Adrenal gland (tissue), 12 donors: Measurements from ENCODE around the gene UXT. TPM values are rescaled to one million over a fixed set of nuclear protein-coding genes. Genes with fewer than 3 reads are reported as not detected.
"Not testable (repeated sequence)": the region's sequence is repeated elsewhere in the genome, so short reads cannot be mapped to it uniquely, and the experiment has no call there.

ENCODE experiments used
- DNase-seq, 7 donors: peaks; one replicate each; pipeline ENCODE4 v3.0.0-alpha.2; 2019 to 2020
- H3K27ac ChIP-seq, 5 donors: fragments of 200-600 bp; sonication (generic) in 4 of 5; 1 replicate in 3 of 5; 2 replicates in 2 of 5; pipeline versions ENCODE4 v1.5.1 to v1.8.0; 2016 to 2020; ENCODE audit warnings: mild to moderate bottlenecking in 1 of 5
- H3K27me3 ChIP-seq: fragments of 200-600 bp; 2 replicates; pipeline ENCODE4 v1.8.0; 2021
- H3K36me3 ChIP-seq, 2 donors: fragments of 200-600 bp; replicated peaks in 1 of 2; 1 replicate in 1 of 2; 2 replicates in 1 of 2; pipeline versions ENCODE4 v1.5.1 to v1.8.0; 2018 to 2022
- H3K4me1 ChIP-seq, 2 donors: fragments of 200-600 bp; replicated peaks in 1 of 2; 1 replicate in 1 of 2; 2 replicates in 1 of 2; pipeline versions ENCODE4 v1.5.1 to v1.8.0; 2018 to 2021
- H3K4me3 ChIP-seq, 4 donors: fragments of 200-600 bp; sonication (generic) in 3 of 4; one replicate each; pipeline ENCODE4 v1.5.1; 2016 to 2018
- H3K9me3 ChIP-seq, 3 donors: fragments of 200-600 bp; sonication (generic) in 1 of 3; replicated peaks in 1 of 3; 1 replicate in 2 of 3; 2 replicates in 1 of 3; pipeline versions ENCODE4 v1.5.1 to v1.8.0; 2016 to 2021
- POLR2A ChIP-seq, 2 donors: fragments of 450-650 bp; IDR thresholded peaks; one replicate each; pipeline ENCODE4 v1.6.1; 2017; ENCODE audit warnings: antibody characterized with exemption in 2 of 2, mild to moderate bottlenecking in 2 of 2, moderate library complexity in 1 of 2
- WGBS, 4 donors: extraction: QIAGEN DNeasy Blood & Tissue Kit in 2 of 4; methylation state at CpG; one replicate each; pipeline versions ENCODE4 v1.1.5 to v1.1.7; 2013 to 2017; 5-methylcytosine and 5-hydroxymethylcytosine counted together
- intact Hi-C, 2 donors: fragments of 100-400 bp; cut with DNase I; formaldehyde crosslinking; loops; one replicate each; pipeline versions ENCODE4 v1.14.1 to v1.15.0; 2022 to 2023
- polyA plus RNA-seq, 3 donors: library from polyadenylated mRNA; stranded (reverse); fragments of 200-250 nt in 2 of 3; fragments of 350-450 nt in 1 of 3; fragmentation: Illumina TruSeq in 1 of 3; extraction: RNeasy Lipid Tissue Mini Kit (QIAGEN cat#74804) in 1 of 3; gene quantifications; one replicate each; pipeline ENCODE4 v1.2.3, GENCODE V29; 2013 to 2014
- total RNA-seq, 9 donors: library from RNA; depleted of rRNA in 4 of 9; stranded (reverse); fragments of >200 nt in 4 of 9; fragments of 120-200 nt in 1 of 9; fragmentation: NEBNext Ultra II Directional in 1 of 9; extraction: Animal tissue kit (Norgen Biotek cat#: 25700) in 1 of 9; gene quantifications; one replicate each; pipeline versions ENCODE4 v1.1.0 to v1.2.4, GENCODE V29; 2013 to 2023
- TF ChIP-seq, protein P1 (sequence below), 6 experiments: fragments of 450-650 bp in 4 of 6; fragments of 200-600 bp in 2 of 6; sonication (generic) in 1 of 6; IDR thresholded peaks; 1 replicate in 5 of 6; 2 replicates in 1 of 6; pipeline versions ENCODE4 v1.5.1 to v1.8.0; 2016 to 2021; ENCODE audit warnings: antibody characterized with exemption in 6 of 6, mild to moderate bottlenecking in 2 of 6, moderate library complexity in 1 of 6
- donor health status: healthy with polysubstance abuse.
- donor health status: Bipolar disorder and iron deficiency.
- donor health status: DM: yes; HTN: yes; CAD: no.
- donor health status: DM: no; HTN: no; CAD: no.
- donor health status: DM: no; HTN: no; CAD: no.
- donor health status: DM: yes; HTN: yes; CAD: no.

The UXT gene
- total and polyA plus RNA-seq, 12 donors, result 120 to 176 (median 151) TPM

DNA sequence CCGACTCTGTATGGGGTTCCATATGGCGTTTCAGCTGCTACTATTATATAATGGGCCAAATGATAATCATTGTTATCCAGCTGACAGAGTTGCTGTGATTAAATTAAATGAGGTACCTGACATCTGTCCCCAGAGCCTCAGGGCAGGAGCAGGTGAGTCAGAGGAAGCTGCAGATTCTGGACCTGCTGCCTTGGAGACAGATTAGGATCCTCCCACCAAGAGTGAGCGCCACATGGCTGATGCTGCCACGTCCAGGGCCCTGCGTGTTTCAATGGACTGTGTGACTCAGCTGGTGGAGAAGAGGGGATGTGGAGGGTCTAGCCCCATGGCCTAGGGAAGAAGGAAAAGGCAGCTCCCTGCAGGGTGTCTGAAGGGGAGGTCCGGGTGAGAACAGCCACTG, 28.3 kb upstream of the UXT start:
- WGBS, 4 donors, result 53 to 84% (median 77%) methylated on average over 6 of the region's 6 CpGs
- no peak overlapping the region for H3K4me3 ChIP-seq
- H3K27ac ChIP-seq, result no peak overlapping the region
- peak in 1 of 7 donors; percentile 77 for DNase-seq
- intact Hi-C loops, result no loop called here
- no peaks in the 10 kb centered on the region for H3K4me1 ChIP-seq
- no peaks in the 10 kb centered on the region for H3K36me3 ChIP-seq
- no peaks in the 10 kb centered on the region for H3K9me3 ChIP-seq
- H3K27me3 ChIP-seq, result peaks cover 5% of the 10 kb centered on the region
- TF ChIP-seq, protein P1, sequence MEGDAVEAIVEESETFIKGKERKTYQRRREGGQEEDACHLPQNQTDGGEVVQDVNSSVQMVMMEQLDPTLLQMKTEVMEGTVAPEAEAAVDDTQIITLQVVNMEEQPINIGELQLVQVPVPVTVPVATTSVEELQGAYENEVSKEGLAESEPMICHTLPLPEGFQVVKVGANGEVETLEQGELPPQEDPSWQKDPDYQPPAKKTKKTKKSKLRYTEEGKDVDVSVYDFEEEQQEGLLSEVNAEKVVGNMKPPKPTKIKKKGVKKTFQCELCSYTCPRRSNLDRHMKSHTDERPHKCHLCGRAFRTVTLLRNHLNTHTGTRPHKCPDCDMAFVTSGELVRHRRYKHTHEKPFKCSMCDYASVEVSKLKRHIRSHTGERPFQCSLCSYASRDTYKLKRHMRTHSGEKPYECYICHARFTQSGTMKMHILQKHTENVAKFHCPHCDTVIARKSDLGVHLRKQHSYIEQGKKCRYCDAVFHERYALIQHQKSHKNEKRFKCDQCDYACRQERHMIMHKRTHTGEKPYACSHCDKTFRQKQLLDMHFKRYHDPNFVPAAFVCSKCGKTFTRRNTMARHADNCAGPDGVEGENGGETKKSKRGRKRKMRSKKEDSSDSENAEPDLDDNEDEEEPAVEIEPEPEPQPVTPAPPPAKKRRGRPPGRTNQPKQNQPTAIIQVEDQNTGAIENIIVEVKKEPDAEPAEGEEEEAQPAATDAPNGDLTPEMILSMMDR (IDR thresholded peaks at IDR 0.05), result no peak
- TF ChIP-seq POLR2A (IDR thresholded peaks at IDR 0.05), result no peak

DNA sequence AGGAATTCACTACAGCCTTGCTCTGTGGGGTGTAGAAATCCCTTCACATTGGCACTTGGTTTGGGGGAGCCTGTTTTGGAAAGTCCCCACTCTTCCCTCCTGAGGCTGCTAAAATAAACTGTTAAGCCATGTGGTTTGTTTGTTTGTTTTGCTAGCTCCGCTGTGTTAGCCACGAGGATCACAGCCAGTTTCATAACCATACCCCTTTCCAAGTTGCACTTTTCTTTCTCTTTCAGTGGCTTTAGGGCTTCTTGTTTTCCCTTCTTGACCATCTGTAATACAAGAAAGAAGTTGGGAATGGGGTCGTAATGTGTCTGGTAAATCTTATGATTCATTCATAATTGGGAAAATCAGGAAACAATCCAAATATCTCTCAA, 24.8 kb upstream of the UXT start:
- Histone ChIP-seq H3K36me3 (no peaks in the 10 kb centered on the region), H3K4me1 (no peaks in the 10 kb centered on the region), H3K27ac (no peak overlapping the region), H3K4me3 (no peak overlapping the region), H3K27me3 (peaks cover 5% of the 10 kb centered on the region), H3K9me3 (no peaks in the 10 kb centered on the region)
- no peak for DNase-seq
- intact Hi-C loops, result no loop called here
- WGBS, 4 donors, result 50 to 65% (median 58%) methylated on average over 3 of the region's 3 CpGs
- TF ChIP-seq, protein P1 (IDR thresholded peaks at IDR 0.05), result no peak
- no peak for TF ChIP-seq POLR2A (IDR thresholded peaks at IDR 0.05)

DNA sequence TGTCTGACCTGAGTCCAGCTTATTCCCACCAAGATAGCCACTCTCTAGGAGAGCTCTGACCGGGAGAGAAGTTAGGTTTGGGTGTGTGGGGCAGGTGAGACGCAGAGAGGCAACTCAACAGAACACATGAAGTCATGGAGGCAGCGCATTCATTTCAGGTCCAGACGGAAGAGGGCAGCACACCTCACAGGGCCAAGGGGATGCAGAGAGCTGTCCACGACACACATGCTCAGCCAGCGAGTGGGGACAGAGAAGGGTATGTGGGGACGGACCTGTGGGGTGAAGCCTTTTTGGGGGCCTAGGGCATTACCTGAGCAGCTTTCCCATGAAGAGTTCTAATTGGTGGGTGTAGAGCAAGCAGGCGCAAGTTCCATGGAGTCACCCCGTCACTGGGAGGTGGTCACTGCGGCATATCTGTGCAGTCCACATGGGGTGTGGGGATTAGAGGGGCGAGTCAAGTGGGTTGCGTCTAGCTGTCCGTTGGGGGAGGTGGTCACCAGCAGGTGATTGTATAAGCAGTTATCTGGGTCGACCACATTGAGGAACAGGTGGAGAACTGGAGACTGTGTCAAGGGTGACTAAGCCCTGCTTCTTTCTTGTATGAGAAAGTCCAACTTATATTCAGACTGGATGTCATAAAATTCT, 24.3 kb upstream of the UXT start:
- DNase-seq, result no peak
- Histone ChIP-seq H3K36me3 (no peaks in the 10 kb centered on the region), H3K4me3 (no peak overlapping the region), H3K27ac (no peak overlapping the region), H3K27me3 (peaks cover 5% of the 10 kb centered on the region), H3K4me1 (no peaks in the 10 kb centered on the region), H3K9me3 (no peaks in the 10 kb centered on the region)
- TF ChIP-seq, protein P1 (IDR thresholded peaks at IDR 0.05), result no peak
- TF ChIP-seq POLR2A (IDR thresholded peaks at IDR 0.05), result no peak
- WGBS, 4 donors, result 69 to 91% (median 80%) methylated on average over 1 to 14 of the region's 14 CpGs
- intact Hi-C loops, result no loop called here

DNA sequence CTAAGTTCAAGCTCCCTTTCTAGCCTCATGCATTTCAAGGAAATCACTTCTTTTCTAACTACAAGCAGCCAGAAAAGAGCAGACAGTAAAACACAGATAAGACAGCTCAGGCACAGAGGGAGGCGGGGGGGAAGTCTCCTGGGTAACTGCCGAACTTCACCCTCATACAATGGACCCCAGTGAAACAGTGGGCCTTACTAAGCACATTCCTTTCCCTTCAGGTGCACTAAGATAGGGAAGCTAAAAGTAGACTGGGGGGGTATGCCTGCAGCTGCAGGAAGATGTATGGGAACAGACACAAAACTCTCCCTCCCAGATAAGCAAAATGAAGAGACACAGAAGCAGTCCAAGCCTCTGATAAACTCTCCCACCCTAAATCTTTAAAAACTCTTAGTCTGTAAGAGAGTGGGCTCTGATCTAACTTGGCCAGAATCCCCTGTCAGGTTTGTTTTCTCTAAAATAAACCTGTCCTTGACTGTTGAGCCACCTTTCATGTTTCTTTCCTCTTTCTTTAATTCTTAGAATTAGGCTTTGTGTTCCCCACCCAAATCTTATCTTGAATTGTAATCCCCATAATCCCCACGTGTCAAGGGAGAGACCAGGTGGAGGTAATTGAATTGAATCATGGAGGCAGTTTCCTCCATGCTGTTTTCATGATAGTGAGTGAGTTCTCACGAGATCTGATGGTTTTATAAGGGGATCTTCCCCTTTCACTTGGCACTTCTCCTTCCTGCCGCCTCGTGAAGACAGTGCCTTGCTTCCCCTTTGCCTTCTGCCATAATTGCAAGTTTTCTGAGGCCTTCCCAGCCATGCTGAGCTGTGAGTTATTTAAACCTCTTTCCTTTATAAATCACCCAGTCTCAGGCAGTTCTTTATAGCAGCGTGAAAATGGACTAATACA, 17.2 kb upstream of the UXT start:
- H3K4me1 ChIP-seq, H3K36me3 ChIP-seq, H3K9me3 ChIP-seq, DNase-seq, H3K27ac ChIP-seq, H3K4me3 ChIP-seq, H3K27me3 ChIP-seq, intact Hi-C loops: not testable (repeated sequence)
- WGBS, 4 donors, result 58 to 80% (median 77%) methylated on average over 7 of the region's 7 CpGs
